HG03103 (cell line): ENCODE measurements around the gene EIF2S2.
"Not testable (repeated sequence)": the region's sequence is repeated elsewhere in the genome, so short reads cannot be mapped to it uniquely, and the experiment has no call there.

Source experiments
- ATAC-seq: cut with Tn5 transposase; IDR thresholded peaks from one replicate; pipeline ENCODE4 v1.9.1; 2021; ENCODE audit warnings: low read depth; ENCODE audit not compliant: unreplicated experiment

Gene EIF2S2

GRCh38 chr20:34111702-34112599 lies at the start of gene EIF2S2:
EIF2S2 (minus strand) TSS chr20:34112243; CDS start chr20:34112110, 133 bp downstream.
- peak; percentile 85 for ATAC-seq

DNA sequence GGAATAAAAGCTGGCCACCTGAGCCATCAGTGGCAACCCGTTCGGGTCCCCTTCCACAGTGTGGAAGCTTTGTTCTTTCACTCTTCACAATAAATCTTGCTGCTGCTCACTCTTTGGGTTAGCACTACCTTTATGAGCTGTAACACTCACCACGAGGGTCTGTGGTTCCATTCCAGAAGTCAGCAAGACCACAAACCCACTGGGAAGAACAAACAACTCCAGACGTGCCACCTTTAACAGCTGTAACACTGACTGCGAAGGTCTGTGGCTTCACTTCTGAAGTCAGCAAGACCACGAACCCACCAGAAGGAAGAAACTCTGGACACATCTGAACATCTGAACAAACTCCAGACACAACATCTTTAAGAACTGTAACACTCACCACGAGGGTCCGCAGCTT lies 45.7 kb upstream of the EIF2S2 start:
- ATAC-seq: not testable (repeated sequence)

DNA sequence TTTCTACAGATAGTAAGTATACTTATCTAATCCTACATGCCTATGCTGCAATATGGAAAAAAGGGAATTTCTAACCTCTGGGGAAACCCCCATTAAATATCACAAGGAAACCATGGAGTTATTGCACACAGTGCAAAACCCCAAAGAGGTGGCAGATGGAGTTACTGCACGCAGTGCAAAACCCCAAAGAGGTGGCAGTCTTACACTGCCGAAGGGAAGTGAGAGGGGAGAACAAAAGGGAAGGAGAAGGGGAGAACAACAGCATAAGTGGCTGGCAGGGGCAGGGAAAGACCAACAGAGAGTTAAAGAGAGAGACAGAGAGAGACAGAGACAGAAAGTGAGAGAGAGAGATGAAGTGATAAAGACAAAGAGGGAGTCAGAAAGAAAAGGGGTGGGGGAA lies 43.8 kb upstream of the EIF2S2 start:
- ATAC-seq: no peak

- not testable (repeated sequence) for ATAC-seq
These were observed 41.1 kb upstream of the EIF2S2 start for GRCh38 chr20:34153169-34153568.

GRCh38 chr20:34152073-34152472 lies 40.0 kb upstream of the EIF2S2 start:
- ATAC-seq: not testable (repeated sequence)

DNA sequence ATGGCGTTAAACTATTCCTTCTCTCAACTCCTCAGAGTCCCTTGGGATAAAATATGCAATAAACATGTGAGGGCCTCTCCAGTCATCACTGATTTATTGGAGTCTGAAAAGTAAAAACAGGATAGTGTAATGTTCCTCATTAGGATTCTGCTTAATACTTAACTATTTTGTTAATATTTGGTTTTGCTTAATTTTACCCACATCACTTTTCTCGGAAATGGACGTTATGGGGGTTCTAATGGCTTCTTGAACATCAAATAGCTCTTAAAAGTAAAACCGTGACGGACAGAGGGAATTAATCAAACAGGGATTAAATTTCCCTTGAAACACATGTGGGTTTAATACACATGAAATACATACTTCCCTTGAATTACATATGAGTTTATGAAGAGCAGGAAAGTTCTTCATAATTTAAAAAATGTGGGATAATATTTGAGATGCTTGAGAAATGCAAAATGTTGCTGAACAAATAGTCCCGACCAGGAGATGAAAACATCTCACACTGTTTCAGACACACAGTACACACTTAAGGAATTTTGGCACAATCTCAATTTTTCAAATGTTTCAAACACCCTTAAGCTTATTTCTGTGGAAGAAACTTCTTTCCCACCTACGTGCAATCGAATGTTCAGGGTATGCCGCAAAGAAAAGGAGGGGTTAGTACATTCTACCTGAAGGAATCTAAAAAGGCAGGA lies 38.4 kb upstream of the EIF2S2 start:
- ATAC-seq: no peak

DNA sequence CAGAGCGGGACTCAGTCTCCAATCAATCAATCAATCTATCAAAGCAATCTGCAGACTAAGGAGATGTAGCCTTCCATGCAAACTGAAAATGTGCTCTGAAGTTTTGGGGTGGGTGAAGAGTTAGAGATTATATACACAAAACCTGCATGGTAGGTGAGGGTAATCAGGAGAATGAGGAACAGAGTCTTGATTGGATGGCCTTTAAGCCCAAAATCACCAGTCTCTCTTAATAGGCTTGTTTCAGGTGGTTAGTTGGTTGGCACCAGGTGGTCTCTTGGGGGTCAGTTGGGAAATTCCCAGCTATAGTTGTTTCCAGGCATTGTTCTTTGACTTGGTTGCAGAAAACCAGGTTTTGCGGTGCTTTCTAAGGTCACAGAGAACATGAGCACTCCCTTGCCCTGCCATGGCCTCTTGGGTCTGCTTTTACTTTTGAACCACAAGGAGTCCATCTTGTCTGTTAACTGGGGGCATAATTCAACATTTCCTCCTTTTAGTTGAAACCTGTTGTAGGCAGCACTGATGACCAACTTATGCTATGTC lies 33.3 kb upstream of the EIF2S2 start:
- ATAC-seq: no peak

GRCh38 chr20:34143951-34144350 lies 31.9 kb upstream of the EIF2S2 start:
- ATAC-seq: no peak

GRCh38 chr20:34142121-34142520 lies 30.1 kb upstream of the EIF2S2 start:
- no peak for ATAC-seq

DNA sequence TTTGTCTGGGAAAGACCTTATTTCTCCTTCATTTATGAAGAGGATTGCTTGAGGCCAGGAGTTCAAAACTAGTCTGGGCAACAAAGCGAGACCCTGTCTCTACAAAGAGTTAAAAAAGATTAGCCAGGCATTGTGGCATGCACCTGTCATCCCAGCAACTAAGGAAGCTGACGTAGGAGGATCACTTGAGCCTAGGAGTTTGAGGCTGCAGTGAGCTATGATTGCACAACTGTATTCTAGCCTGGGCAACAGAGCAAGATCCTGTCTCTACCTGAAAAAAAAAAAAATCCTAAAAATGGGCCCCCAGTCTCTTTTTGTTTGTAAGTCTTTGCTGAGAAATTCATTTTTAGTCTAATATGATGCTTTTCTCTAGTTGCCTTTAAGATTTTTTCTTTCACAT lies 29.2 kb upstream of the EIF2S2 start:
- ATAC-seq: no peak

GRCh38 chr20:34135525-34136275 lies 23.7 kb upstream of the EIF2S2 start:
- not testable (repeated sequence) for ATAC-seq

GRCh38 chr20:34133365-34133860 lies 21.4 kb upstream of the EIF2S2 start:
- not testable (repeated sequence) for ATAC-seq

DNA sequence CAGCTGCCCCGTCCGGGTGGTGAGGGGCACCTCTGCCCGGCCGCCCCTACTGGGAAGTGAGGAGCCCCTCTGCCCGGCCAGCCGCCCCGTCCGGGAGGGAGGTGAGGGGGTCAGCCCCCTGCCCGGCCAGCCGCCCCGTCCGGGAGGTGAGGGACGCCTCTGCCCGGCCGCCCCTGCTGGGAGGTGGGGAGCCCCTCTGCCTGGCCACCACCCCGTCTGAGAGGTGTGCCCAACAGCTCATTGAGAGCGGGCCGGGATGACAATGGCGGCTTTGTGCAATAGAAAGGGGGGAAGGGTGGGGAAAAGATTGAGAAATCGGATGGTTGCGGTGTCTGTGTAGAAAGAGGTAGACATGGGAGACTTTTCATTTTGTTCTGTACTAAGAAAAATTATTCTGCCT lies 20.9 kb upstream of the EIF2S2 start:
- not testable (repeated sequence) for ATAC-seq

DNA sequence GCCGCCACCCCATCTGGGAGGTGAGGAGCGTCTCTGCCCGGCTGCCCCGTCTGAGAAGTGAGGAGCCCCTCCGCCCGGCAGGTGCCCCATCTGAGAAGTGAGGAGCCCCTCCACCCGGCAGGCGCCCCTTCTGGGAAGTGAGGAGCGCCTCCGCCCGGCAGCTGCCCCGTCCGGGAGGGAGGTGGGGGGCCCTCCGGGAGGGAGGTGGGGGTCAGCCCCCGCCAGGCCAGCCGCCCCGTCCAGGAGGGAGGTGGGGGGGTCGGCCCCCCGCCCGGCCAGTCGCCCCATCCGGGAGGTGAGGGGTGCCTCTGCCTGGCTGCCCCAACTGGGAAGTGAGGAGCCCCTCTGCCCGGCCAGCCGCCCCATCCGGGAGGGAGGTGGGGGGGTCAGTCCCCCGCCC lies 20.4 kb upstream of the EIF2S2 start:
- ATAC-seq: not testable (repeated sequence)

GRCh38 chr20:34131491-34131890 lies 19.4 kb upstream of the EIF2S2 start:
- ATAC-seq: no peak

DNA sequence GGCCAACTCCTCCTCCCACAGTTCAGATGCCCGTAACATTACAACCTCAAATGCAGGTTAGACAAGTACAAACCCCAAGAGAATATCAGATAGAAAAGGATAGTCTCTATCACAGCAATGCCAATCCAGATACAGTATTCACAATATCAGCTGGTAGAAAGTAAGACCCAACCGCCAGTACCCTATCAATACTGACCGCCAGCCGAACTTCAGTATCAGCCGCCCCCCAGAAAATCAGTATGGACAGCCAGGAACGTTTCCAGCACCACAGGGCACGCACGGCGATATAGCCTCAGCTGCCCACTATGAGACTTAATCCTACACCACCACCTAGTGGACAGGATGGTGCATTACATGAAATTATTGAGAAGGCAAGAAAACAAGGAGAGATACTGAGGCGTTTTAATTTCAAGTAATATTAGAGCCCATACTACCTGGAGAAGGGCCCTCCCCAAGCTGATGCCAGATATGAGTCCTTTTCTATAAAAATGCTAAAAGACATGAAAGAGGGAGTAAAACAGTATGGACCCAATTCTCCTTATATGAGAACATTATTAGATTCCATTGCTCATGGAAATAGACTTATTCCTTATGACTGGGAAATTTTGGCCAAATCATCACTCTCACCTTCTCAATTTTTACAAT lies 17.6 kb upstream of the EIF2S2 start:
- no peak for ATAC-seq

GRCh38 chr20:34127792-34128191 lies 15.7 kb upstream of the EIF2S2 start:
- no peak for ATAC-seq

- ATAC-seq: no peak
These were observed 12.6 kb upstream of the EIF2S2 start for GRCh38 chr20:34124469-34125249.

- no peak for ATAC-seq
These were observed 11.3 kb upstream of the EIF2S2 start for GRCh38 chr20:34123309-34123708.
